ENCODE results near the gene UBFD1. TPM values are rescaled to one million over a fixed set of nuclear protein-coding genes. Genes with fewer than 3 reads are reported as not detected.

UBFD1 gene
- total and polyA plus RNA-seq, 2 of the 8 experiments (the other 6 are each of a cell fraction or from before 2014, with no cell fraction given): 66.3 to 106 TPM

DNA sequence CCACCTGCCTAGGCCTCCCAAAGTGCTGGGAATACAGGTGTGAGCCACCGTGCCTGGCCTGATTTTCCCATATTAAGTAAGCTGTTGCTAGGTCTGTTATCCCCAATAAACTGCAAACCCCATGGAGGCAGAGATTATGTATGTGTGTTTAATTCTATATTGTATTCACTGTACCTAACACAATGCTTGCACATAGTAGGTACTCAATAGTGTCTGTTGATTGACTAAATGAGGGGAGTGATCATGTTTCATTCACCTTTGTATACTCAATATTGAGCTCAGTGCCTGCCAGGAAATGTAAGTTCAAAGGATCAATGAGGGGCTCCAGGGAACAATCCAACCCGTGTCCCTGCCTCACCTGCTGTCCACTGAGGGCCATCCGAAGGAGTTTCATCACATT, 32.6 kb upstream of the UBFD1 start (continued):
- TF ChIP-seq BCL11A (IDR thresholded peaks at IDR 0.05; ENCODE audit: low read depth in 2 of 2, low read length in 2 of 2) (no peak), SRF (IDR thresholded peaks at IDR 0.05; ENCODE audit: low read depth, low read length) (no peak), TEAD4 (IDR thresholded peaks at IDR 0.05; ENCODE audit: low read depth, low read length) (no peak), ATF3 (IDR thresholded peaks at IDR 0.05; ENCODE audit: insufficient read depth, low read depth, low read length) (no peak), CHD2 (IDR thresholded peaks at IDR 0.05; ENCODE audit: low read length) (no peak)

Data from H1 (cell line).